NOMO-1 (cell line): Measurements from ENCODE around the gene BHLHE23.

Source experiments
- DNase-seq, 2 experiments: peaks; one replicate each; lab custom pipeline; 2025; ENCODE audit not compliant: unreplicated experiment in 2 of 2; lab: John Stamatoyannopoulos, UW

Gene BHLHE23

GRCh38 chr20:62975812-62976508 is 30.8 kb downstream of the BHLHE23 start:
- no peak for DNase-seq

- DNase-seq, result no peak
These were observed 31.5 kb downstream of the BHLHE23 start for GRCh38 chr20:62975251-62975760.

- DNase-seq, result no peak
These were observed 33.7 kb downstream of the BHLHE23 start for GRCh38 chr20:62972845-62973745.

GRCh38 chr20:62971950-62972844 is 34.6 kb downstream of the BHLHE23 start:
- peak; percentile 73 to 85 for DNase-seq

- no peak for DNase-seq
These were observed 35.4 kb downstream of the BHLHE23 start for GRCh38 chr20:62971211-62971949.

GRCh38 chr20:62970307-62971210 is 36.2 kb downstream of the BHLHE23 start:
- DNase-seq, result no peak

- DNase-seq, result no peak
These were observed 36.8 kb downstream of the BHLHE23 start for GRCh38 chr20:62969939-62970306.

- DNase-seq, result no peak
These were observed 37.5 kb downstream of the BHLHE23 start for GRCh38 chr20:62969179-62969760.

- DNase-seq, result no peak
These were observed 38.2 kb downstream of the BHLHE23 start for GRCh38 chr20:62968378-62969178.

- no peak for DNase-seq
These were observed 39.0 kb downstream of the BHLHE23 start for GRCh38 chr20:62967628-62968351.

- DNase-seq, result no peak
These were observed 39.6 kb downstream of the BHLHE23 start for GRCh38 chr20:62967149-62967501.

GRCh38 chr20:62966212-62967148 is 40.3 kb downstream of the BHLHE23 start:
- DNase-seq, result no peak

GRCh38 chr20:62965363-62965771 is 41.4 kb downstream of the BHLHE23 start:
- no peak for DNase-seq

GRCh38 chr20:62964700-62965099 is 42.1 kb downstream of the BHLHE23 start:
- no peak for DNase-seq

- no peak for DNase-seq
These were observed 43.0 kb downstream of the BHLHE23 start for GRCh38 chr20:62963614-62964397.
